HG02798 (cell line): ENCODE measurements around the gene ENAH.
"Not testable (repeated sequence)": the region's sequence is repeated elsewhere in the genome, so short reads cannot be mapped to it uniquely, and the experiment has no call there.

Experiments
- ATAC-seq: cut with Tn5 transposase; IDR thresholded peaks from one replicate; pipeline ENCODE4 v1.9.1; 2021; ENCODE audit warnings: mild to moderate bottlenecking; ENCODE audit not compliant: unreplicated experiment, poor library complexity

ENAH gene

GRCh38 chr1:225651376-225651871, 1.5 kb downstream of the ENAH start:
- ATAC-seq, result no peak

- no peak for ATAC-seq
These were observed 2.7 kb downstream of the ENAH start for GRCh38 chr1:225650179-225650578.

GRCh38 chr1:225645194-225645895, 7.6 kb downstream of the ENAH start:
- ATAC-seq, result no peak

- no peak for ATAC-seq
These were observed 8.3 kb downstream of the ENAH start for GRCh38 chr1:225644666-225645065.

- ATAC-seq, result no peak
These were observed 10.7 kb downstream of the ENAH start for GRCh38 chr1:225642177-225642576.

- ATAC-seq, result no peak
These were observed 14.1 kb downstream of the ENAH start for GRCh38 chr1:225638853-225639252.

- ATAC-seq, result no peak
These were observed 15.2 kb downstream of the ENAH start for GRCh38 chr1:225637651-225638199.

- not testable (repeated sequence) for ATAC-seq
These were observed 15.9 kb downstream of the ENAH start for GRCh38 chr1:225636992-225637391.

- no peak for ATAC-seq
These were observed 17.3 kb downstream of the ENAH start for GRCh38 chr1:225635649-225636048.

GRCh38 chr1:225632836-225633235, 20.1 kb downstream of the ENAH start:
- not testable (repeated sequence) for ATAC-seq

GRCh38 chr1:225631021-225631663, 21.8 kb downstream of the ENAH start:
- ATAC-seq, result no peak

- no peak for ATAC-seq
These were observed 23.4 kb downstream of the ENAH start for GRCh38 chr1:225629483-225629882.

GRCh38 chr1:225628794-225629193, 24.1 kb downstream of the ENAH start:
- not testable (repeated sequence) for ATAC-seq

- ATAC-seq, result no peak
These were observed 25.5 kb downstream of the ENAH start for GRCh38 chr1:225627304-225627947.

GRCh38 chr1:225626698-225627097, 26.2 kb downstream of the ENAH start:
- ATAC-seq, result no peak

- ATAC-seq, result no peak
These were observed 35.0 kb downstream of the ENAH start for GRCh38 chr1:225617956-225618355.

- ATAC-seq, result no peak
These were observed 35.4 kb downstream of the ENAH start for GRCh38 chr1:225617479-225617878.

GRCh38 chr1:225615403-225615790, 37.5 kb downstream of the ENAH start:
- not testable (repeated sequence) for ATAC-seq

- no peak for ATAC-seq
These were observed 39.9 kb downstream of the ENAH start for GRCh38 chr1:225613006-225613405.

GRCh38 chr1:225612287-225612686, 40.6 kb downstream of the ENAH start:
- no peak for ATAC-seq
